GM18861 (cell line): ENCODE results near the gene ARHGAP45.

Experiments used
- ATAC-seq: cut with Tn5 transposase; IDR thresholded peaks from one replicate; pipeline ENCODE4 v1.9.1; 2021; ENCODE audit not compliant: unreplicated experiment

The ARHGAP45 gene

DNA sequence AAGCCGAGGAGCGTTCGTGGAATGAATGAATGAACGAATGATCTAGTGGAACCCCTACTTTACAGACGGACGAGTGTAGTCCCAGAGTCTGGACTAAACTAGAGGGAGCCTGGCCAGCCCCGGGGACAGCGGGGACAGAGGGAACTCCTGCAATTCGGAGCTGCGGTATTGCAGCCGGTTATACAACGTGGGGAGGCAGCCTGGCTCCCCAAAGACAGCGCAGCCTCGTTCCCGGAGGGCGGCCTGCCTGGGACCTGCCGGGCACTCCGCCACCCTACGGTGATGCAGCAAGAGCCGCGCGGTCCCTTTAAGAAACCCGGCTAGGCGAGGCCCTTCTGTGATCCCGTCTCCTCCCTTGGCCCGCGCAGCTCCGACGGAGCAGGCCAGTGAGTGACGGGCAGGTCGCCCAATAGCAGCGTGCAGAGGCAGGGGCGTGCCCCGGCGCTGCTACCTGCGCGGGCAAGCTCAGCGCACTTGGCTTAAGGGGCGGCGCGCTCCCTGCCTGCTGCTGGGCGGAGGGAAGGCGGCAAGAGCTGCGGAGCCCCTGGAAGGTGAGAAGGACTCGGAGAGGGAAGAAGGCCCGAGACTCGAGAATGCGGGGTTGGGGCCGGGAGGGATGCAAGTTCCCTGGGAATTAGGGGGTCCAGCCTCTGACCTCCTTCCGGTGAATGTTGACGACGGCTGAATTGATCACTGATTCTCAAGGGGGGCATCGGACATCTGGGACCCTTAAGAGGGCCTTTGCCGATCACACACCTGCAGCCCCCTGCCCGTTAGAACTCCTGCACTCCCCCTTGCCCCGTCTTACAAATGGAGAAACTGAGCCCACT lies 27.1 kb upstream of the ARHGAP45 start, which contains the start of gene ABCA7:
TSS of gene ABCA7 (plus strand) at position 462 of the 830 bp plus-strand sequence. CDS start 1,255 bp downstream, outside the sequence.
- peak; percentile 69 for ATAC-seq

DNA sequence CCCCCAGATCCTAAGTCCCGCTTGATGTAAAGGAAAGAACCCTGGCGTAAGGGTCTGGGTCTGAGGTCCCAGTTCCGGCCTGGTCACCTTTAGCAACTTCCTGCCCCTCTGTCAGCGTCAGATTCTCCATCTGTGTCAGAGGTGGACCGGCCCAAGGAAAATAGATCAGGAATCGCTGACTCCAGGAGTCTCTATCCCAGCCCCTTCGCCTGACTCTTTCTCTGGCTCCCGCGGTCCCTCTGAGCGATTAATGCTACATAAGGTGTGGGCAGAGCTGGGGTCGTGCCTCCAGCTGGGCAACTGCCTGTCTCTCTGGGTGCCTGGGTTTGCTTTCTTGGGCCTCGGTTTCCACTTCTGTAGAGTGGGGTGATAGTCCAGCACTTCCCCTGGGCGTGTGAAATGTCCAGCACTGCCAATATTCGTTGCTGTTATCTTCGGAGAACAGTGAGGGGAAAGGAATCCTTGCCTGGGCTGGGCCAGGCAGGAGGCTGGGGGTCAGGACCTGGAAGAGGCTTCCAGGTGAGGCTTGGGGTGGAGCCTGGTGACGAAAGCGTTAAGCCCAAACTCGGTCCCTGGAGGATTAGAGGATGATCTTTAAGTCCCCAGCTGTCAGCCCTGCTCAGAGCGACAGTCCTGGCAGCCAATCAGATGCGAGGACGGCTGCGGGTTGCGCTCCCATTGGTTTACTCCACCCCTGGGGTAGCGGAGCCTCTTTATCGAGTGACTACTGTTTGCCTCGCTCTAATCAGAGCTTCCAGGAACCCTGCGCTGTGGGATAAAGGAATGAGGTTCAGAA lies 26.3 kb upstream of the ARHGAP45 start:
- peak; percentile 36 for ATAC-seq

- ATAC-seq = no peak
These were observed 25.6 kb upstream of the ARHGAP45 start for GRCh38 chr19:1041272-1041834.

GRCh38 chr19:1041835-1042685 lies 24.9 kb upstream of the ARHGAP45 start:
- no peak for ATAC-seq

GRCh38 chr19:1042689-1043511 lies 24.1 kb upstream of the ARHGAP45 start:
- no peak for ATAC-seq

DNA sequence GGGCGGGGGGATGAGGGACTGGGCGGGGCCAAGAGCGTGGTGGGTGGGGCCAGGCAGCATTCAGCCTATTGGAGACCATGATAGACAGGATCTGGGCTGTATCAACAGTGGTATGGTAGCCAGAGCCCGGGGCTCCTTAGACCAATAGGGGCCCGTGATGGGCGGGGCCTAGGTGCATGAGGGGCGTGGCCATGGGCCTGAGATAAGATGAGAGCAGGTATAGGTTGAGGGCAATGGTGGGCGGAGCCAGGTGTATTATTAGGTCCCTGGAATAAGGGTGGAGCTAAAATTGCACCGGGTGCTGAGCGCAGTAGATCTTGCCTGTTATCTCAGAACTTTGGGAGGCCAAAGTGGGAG lies 21.7 kb upstream of the ARHGAP45 start:
- ATAC-seq = no peak

- ATAC-seq = no peak
These were observed 20.8 kb upstream of the ARHGAP45 start for GRCh38 chr19:1046117-1046626.

DNA sequence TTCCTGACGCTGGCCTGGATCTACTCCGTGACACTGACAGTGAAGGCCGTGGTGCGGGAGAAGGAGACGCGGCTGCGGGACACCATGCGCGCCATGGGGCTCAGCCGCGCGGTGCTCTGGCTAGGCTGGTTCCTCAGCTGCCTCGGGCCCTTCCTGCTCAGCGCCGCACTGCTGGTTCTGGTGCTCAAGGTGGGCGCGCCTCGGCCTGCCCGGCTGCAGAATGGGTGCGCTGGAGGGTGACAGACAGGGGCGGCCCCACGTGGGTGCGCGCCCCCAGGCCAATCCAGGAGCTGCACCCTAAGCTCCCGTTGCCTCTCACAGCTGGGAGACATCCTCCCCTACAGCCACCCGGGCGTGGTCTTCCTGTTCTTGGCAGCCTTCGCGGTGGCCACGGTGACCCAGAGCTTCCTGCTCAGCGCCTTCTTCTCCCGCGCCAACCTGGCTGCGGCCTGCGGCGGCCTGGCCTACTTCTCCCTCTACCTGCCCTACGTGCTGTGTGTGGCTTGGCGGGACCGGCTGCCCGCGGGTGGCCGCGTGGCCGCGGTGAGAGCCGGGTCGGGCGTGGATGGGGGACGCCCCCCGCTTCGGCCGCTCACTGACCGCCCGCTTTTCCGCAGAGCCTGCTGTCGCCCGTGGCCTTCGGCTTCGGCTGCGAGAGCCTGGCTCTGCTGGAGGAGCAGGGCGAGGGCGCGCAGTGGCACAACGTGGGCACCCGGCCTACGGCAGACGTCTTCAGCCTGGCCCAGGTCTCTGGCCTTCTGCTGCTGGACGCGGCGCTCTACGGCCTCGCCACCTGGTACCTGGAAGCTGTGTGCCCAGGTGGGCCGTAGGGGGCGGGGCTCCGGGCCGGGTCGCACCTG lies 19.9 kb upstream of the ARHGAP45 start:
- no peak for ATAC-seq

GRCh38 chr19:1047696-1048147 lies 19.2 kb upstream of the ARHGAP45 start:
- no peak for ATAC-seq

- ATAC-seq = no peak
These were observed 17.9 kb upstream of the ARHGAP45 start for GRCh38 chr19:1049106-1049505.

DNA sequence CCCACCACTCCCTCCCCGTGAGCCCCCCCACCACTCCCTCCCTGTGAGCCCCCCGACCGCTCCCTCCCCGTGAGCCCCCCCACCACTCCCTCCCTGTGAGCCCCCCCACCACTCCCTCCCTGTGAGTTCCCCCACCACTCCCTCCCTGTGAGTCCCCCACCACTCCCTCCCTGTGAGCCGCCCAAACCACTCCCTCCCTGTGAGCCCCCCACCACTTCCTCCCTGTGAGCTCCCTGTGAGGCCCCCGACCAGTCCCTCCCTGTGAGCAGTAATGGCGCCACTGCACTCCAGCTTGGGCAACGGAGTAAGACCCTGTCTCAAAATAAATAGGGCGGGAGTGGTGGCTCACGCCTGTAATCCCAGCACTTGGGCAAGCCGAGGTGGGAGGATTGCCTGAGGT lies 17.2 kb upstream of the ARHGAP45 start:
- no peak for ATAC-seq

- ATAC-seq = no peak
These were observed 15.8 kb upstream of the ARHGAP45 start for GRCh38 chr19:1050989-1051788.

DNA sequence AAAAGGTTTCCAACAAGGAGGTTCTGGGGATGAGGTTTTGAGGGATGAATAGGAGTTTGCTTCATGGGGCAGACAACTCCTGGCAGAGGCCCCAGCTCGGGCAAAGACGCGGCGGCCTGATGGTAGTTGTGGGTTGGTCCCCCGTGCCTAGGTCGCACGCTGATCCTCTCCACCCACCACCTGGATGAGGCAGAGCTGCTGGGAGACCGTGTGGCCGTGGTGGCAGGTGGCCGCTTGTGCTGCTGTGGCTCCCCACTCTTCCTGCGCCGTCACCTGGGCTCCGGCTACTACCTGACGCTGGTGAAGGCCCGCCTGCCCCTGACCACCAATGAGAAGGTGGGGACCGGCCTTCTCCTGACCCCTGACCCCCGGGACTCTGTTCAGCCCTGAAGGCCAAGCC lies 15.2 kb upstream of the ARHGAP45 start:
- ATAC-seq = no peak

GRCh38 chr19:1052349-1052975 lies 14.5 kb upstream of the ARHGAP45 start:
- no peak for ATAC-seq

DNA sequence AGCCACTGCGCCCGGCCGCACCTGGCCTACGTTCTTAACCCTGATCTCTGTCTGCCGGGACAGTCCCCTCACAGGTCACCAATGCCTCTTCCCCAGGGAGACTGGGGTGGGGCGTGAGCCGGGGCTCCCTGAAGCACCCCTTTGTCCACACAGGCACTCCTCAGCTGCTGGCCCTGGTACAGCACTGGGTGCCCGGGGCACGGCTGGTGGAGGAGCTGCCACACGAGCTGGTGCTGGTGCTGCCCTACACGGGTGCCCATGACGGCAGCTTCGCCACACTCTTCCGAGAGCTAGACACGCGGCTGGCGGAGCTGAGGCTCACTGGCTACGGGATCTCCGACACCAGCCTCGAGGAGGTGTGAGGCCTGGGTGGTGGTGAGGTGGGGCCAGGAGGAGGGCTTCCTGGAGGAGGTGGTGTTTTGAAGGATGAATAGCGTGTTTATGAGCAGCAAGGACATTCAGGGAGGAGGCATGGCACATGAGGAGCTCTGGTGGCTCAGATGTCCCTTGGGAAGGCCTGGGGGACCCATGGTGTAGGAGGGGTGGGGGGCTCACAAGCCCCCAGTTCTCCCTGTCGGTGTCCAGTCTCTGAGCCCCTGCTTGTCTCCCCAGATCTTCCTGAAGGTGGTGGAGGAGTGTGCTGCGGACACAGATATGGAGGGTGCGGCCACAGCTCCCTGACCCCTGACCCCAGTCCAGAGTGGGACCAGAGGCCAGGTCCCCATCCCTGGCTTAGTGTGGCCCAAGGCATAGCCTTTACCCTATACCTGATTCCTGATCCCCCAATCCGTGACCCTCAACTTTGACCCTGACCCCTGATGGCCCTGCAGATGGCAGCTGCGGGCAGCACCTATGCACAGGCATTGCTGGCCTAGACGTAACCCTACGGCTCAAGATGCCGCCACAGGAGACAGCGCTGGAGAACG lies 13.5 kb upstream of the ARHGAP45 start:
- ATAC-seq = no peak
